ENCODE results near the gene ROR2.

- TF ChIP-seq PPARA (CRISPR knock-in tag; IDR thresholded peaks at IDR 0.05; ENCODE audit: borderline replicate concordance) = no peak
- TF ChIP-seq OSR1 (CRISPR knock-in tag; IDR thresholded peaks at IDR 0.05) = no peak
- no peak for TF ChIP-seq POU6F1 (CRISPR knock-in tag; IDR thresholded peaks at IDR 0.05; ENCODE audit: borderline replicate concordance, low read depth)
- no peak for TF ChIP-seq RARB (CRISPR knock-in tag; IDR thresholded peaks at IDR 0.05)
- TF ChIP-seq ARNTL (CRISPR knock-in tag; IDR thresholded peaks at IDR 0.05; ENCODE audit: borderline replicate concordance, low read depth) = no peak
- TF ChIP-seq PATZ1 (CRISPR knock-in tag; IDR thresholded peaks at IDR 0.05; ENCODE audit: borderline replicate concordance) = no peak
- no peak for TF ChIP-seq CSRNP3 (CRISPR knock-in tag; IDR thresholded peaks at IDR 0.05)
- no peak for TF ChIP-seq BACH2 (CRISPR knock-in tag; IDR thresholded peaks at IDR 0.05; ENCODE audit: borderline replicate concordance)
Observed at GRCh38 chr9:91896097-91896496, 53.9 kb downstream of the ROR2 start.

Data from SK-N-SH treated with all-trans-retinoic acid at 6 μM for 48 hours (cell line).